Lower leg skin (tissue), 4 donors: ENCODE measurements around the gene GATA2. TPM values are rescaled to one million over a fixed set of nuclear protein-coding genes. Genes with fewer than 3 reads are reported as not detected.

ENCODE experiments used
- DNase-seq, 2 donors: peaks; one replicate each; pipeline ENCODE4 v3.0.0-alpha.2; 2019; ENCODE audit warnings: low spot score in 2 of 2
- H3K4me3 ChIP-seq: fragments of 200-600 bp; sonication (generic); 2 replicates; pipeline ENCODE4 v1.5.1; 2017; ENCODE audit warnings: mild to moderate bottlenecking, low read depth; ENCODE audit not compliant: poor library complexity, severe bottlenecking
- POLR2A ChIP-seq, 2 donors: fragments of 450-650 bp; IDR thresholded peaks; one replicate each; pipeline ENCODE4 v1.6.1; 2016 to 2017; ENCODE audit warnings: antibody characterized with exemption in 2 of 2, mild to moderate bottlenecking in 1 of 2, moderate library complexity in 1 of 2
- WGBS, 2 donors: methylation state at CpG; one replicate each; pipeline ENCODE4 v1.1.5; 2018; 5-methylcytosine and 5-hydroxymethylcytosine counted together
- intact Hi-C: fragments of 100-400 bp; cut with DNase I; formaldehyde crosslinking; loops from one replicate; pipeline ENCODE4 v1.15.0; 2023; ENCODE audit warnings: low total_unique reads
- total RNA-seq, 4 donors: library from RNA; depleted of rRNA; stranded (reverse); fragments of >200 nt; gene quantifications; one replicate each; pipeline ENCODE4 v1.1.0, GENCODE V29; 2016
- TF ChIP-seq, protein P1 (sequence below), 3 donors: fragments of 450-650 bp; IDR thresholded peaks; one replicate each; pipeline ENCODE4 v1.5.1; 2016; ENCODE audit warnings: antibody characterized with exemption in 3 of 3, mild to moderate bottlenecking in 3 of 3, moderate library complexity in 2 of 3

GATA2 gene
- total RNA-seq, 4 donors from 2014 or later: 2.3 to 9.3 (median 6.6) TPM

DNA sequence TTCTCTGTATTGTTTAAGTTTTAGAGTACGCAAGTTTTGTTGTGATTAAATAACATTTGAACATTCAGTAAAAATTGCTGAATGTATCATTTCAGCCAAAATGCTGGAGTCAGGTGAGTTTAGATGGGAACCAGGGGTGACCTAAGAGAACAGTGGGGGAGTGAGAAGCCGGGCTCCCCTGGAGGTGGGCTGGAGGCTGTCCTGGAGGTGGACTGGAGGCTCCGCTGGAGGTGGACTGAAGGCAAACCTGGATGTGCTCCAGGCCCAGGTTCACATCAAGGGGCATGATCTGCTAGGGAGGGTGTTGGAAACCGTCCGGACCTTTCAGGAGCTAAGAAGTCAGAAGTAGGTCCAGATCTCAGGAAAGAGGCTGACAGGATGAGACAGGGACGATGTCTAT, 50.1 kb downstream of the GATA2 start:
- TF ChIP-seq, protein P1, sequence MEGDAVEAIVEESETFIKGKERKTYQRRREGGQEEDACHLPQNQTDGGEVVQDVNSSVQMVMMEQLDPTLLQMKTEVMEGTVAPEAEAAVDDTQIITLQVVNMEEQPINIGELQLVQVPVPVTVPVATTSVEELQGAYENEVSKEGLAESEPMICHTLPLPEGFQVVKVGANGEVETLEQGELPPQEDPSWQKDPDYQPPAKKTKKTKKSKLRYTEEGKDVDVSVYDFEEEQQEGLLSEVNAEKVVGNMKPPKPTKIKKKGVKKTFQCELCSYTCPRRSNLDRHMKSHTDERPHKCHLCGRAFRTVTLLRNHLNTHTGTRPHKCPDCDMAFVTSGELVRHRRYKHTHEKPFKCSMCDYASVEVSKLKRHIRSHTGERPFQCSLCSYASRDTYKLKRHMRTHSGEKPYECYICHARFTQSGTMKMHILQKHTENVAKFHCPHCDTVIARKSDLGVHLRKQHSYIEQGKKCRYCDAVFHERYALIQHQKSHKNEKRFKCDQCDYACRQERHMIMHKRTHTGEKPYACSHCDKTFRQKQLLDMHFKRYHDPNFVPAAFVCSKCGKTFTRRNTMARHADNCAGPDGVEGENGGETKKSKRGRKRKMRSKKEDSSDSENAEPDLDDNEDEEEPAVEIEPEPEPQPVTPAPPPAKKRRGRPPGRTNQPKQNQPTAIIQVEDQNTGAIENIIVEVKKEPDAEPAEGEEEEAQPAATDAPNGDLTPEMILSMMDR (IDR thresholded peaks at IDR 0.05): no peak
- TF ChIP-seq POLR2A (IDR thresholded peaks at IDR 0.05): no peak
- intact Hi-C loops: no loop called here
- H3K4me3 ChIP-seq: no peak overlapping the region
- 87 to 88% methylated on average over 6 of the region's 6 CpGs for WGBS, 2 donors
- DNase-seq: no peak

DNA sequence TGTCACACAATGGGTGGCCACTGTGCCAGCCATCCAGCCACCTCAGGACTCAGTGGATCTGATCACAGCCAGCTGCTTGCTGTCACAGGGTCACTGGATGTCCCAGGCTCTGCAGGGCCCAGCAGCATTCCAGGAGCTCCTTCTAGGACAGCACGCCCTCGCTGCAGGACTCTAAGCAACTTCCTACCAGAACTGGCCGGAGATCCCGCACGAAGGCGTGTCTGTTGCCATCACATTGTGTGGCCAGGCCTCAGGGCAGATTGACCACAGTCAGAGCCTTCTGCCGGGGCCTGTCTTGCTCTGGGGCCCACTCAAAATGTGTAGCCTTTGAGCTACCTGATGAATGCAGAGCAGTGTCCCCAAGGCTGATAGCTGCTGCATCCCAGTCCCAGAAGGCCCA, 50.9 kb downstream of the GATA2 start:
- no peak for DNase-seq
- 81 to 95% methylated on average over 7 of the region's 7 CpGs for WGBS, 2 donors
- TF ChIP-seq POLR2A (IDR thresholded peaks at IDR 0.05): no peak
- TF ChIP-seq, protein P1 (IDR thresholded peaks at IDR 0.05): no peak
- H3K4me3 ChIP-seq: no peak overlapping the region
- intact Hi-C loops: no loop called here

- TF ChIP-seq, protein P1 (IDR thresholded peaks at IDR 0.05): no peak
- no peak for TF ChIP-seq POLR2A (IDR thresholded peaks at IDR 0.05)
- WGBS, 2 donors: 48 to 59% methylated on average over 3 of the region's 3 CpGs
- no peak overlapping the region for H3K4me3 ChIP-seq
- no peak for DNase-seq
- intact Hi-C loops: no loop called here
Observed at GRCh38 chr3:128439226-128439625, 53.8 kb downstream of the GATA2 start.

- 76 to 77% methylated on average over 5 to 6 of the region's 6 CpGs for WGBS, 2 donors
- DNase-seq: no peak
- intact Hi-C loops: no loop called here
- H3K4me3 ChIP-seq: no peak overlapping the region
- no peak for TF ChIP-seq POLR2A (IDR thresholded peaks at IDR 0.05)
- TF ChIP-seq, protein P1 (IDR thresholded peaks at IDR 0.05): no peak
Observed at GRCh38 chr3:128438488-128439072, 54.4 kb downstream of the GATA2 start.

DNA sequence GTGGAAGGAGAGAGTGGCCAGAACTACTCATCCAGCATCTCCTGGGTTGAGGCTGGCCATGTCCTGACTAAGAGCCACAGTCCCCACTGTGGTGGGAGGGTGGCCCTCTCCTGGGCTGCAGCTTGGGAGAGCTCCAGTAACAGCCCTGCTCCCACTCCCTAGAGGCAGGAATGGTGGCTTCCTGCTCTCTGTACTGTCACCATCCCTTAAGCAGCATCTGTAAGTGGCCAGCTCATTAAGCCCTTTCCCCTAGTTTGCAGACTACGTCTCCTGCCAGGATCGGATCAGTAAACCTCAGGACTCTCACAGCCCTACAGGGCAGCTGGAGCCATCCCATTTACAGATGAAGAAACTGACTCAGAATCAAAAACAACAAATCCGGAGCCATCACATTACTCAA, 56.8 kb downstream of the GATA2 start:
- intact Hi-C loops: no loop called here
- DNase-seq: no peak
- WGBS, 2 donors: 76 to 90% methylated on average over 3 of the region's 3 CpGs
- H3K4me3 ChIP-seq: no peak overlapping the region
- no peak for TF ChIP-seq POLR2A (IDR thresholded peaks at IDR 0.05)

DNA sequence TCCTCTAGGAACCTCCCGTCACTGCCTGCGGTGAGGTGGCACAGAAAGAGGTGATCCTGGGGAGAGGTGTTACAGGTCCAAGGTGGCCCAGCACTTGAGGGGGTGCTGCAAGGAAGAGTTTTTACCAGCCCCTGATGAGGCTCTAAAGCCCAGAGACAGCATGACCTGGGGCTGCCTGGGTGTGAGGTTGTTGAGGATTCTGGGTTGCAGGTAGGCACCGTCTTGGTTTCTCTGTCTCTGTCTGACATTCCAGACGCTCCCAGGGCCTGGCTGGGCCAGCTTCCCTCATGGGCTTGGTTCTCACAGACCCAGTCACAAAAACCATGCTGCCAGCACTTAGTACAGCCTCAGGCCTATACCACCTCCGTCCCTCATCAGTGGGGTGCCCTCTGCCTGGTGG, 57.4 kb downstream of the GATA2 start:
- WGBS, 2 donors: 81 to 84% methylated on average over 5 of the region's 5 CpGs
- H3K4me3 ChIP-seq: no peak overlapping the region
- intact Hi-C loops: no loop called here
- no peak for DNase-seq
- TF ChIP-seq, protein P1 (IDR thresholded peaks at IDR 0.05): no peak
- TF ChIP-seq POLR2A (IDR thresholded peaks at IDR 0.05): no peak
